Measurements from ENCODE around the gene CD6.

The CD6 gene

GRCh38 chr11:60946601-60947264 lies 24.7 kb upstream of the CD6 start:
- DNase-seq (ENCODE audit: low read depth), result no peak
- H3K4me3 ChIP-seq (ENCODE audit: low read depth, low read length), result no peak overlapping the region
- TF ChIP-seq MYC (IDR thresholded peaks at IDR 0.05; ENCODE audit: low read depth, low read length), result no peak
- no peak for TF ChIP-seq MAX (IDR thresholded peaks at IDR 0.05; ENCODE audit: low read depth, low read length)
- no peak for TF ChIP-seq POLR2A (IDR thresholded peaks at IDR 0.05; ENCODE audit: extremely low read depth, insufficient read length)
- no peak for TF ChIP-seq CTCF (IDR thresholded peaks at IDR 0.05; ENCODE audit: low read depth, low read length)

GRCh38 chr11:60947700-60948099 lies 23.8 kb upstream of the CD6 start:
- DNase-seq (ENCODE audit: low read depth), result no peak
- no peak overlapping the region for H3K4me3 ChIP-seq (ENCODE audit: low read depth, low read length)
- TF ChIP-seq MAX (IDR thresholded peaks at IDR 0.05; ENCODE audit: low read depth, low read length) (no peak), POLR2A (IDR thresholded peaks at IDR 0.05; ENCODE audit: extremely low read depth, insufficient read length) (no peak), CTCF (IDR thresholded peaks at IDR 0.05; ENCODE audit: low read depth, low read length) (no peak), MYC (IDR thresholded peaks at IDR 0.05; ENCODE audit: low read depth, low read length) (no peak)

- TF ChIP-seq POLR2A (IDR thresholded peaks at IDR 0.05; ENCODE audit: extremely low read depth, insufficient read length) (no peak), MAX (IDR thresholded peaks at IDR 0.05; ENCODE audit: low read depth, low read length) (no peak), CTCF (IDR thresholded peaks at IDR 0.05; ENCODE audit: low read depth, low read length) (no peak), MYC (IDR thresholded peaks at IDR 0.05; ENCODE audit: low read depth, low read length) (no peak)
- DNase-seq (ENCODE audit: low read depth), result no peak
- no peak overlapping the region for H3K4me3 ChIP-seq (ENCODE audit: low read depth, low read length)
Observed at GRCh38 chr11:60948250-60948649, 23.2 kb upstream of the CD6 start.

- DNase-seq (ENCODE audit: low read depth), result no peak
- TF ChIP-seq CTCF (IDR thresholded peaks at IDR 0.05; ENCODE audit: low read depth, low read length), result no peak
- TF ChIP-seq MAX (IDR thresholded peaks at IDR 0.05; ENCODE audit: low read depth, low read length), result no peak
- TF ChIP-seq POLR2A (IDR thresholded peaks at IDR 0.05; ENCODE audit: extremely low read depth, insufficient read length), result no peak
- TF ChIP-seq MYC (IDR thresholded peaks at IDR 0.05; ENCODE audit: low read depth, low read length), result no peak
- no peak overlapping the region for H3K4me3 ChIP-seq (ENCODE audit: low read depth, low read length)
Observed at GRCh38 chr11:60950024-60950423, 21.5 kb upstream of the CD6 start.

- TF ChIP-seq POLR2A (IDR thresholded peaks at IDR 0.05; ENCODE audit: extremely low read depth, insufficient read length) (no peak), MAX (IDR thresholded peaks at IDR 0.05; ENCODE audit: low read depth, low read length) (no peak), MYC (IDR thresholded peaks at IDR 0.05; ENCODE audit: low read depth, low read length) (no peak), CTCF (IDR thresholded peaks at IDR 0.05; ENCODE audit: low read depth, low read length) (no peak)
- no peak for DNase-seq (ENCODE audit: low read depth)
- no peak overlapping the region for H3K4me3 ChIP-seq (ENCODE audit: low read depth, low read length)
Observed at GRCh38 chr11:60950933-60951605, 20.4 kb upstream of the CD6 start.
